Panc1 (cell line): ENCODE measurements around the gene UCP2.

Experiments used
- CTCF ChIP-seq: fragments of 450-650 bp; IDR thresholded peaks from 2 replicates; pipeline ENCODE4 v1.5.1; 2017; ENCODE audit warnings: mild to moderate bottlenecking
- POLR2AphosphoS5 ChIP-seq: IDR thresholded peaks from 2 replicates; pipeline ENCODE4 v1.6.1; 2012; ENCODE audit warnings: mild to moderate bottlenecking, low read depth, low read length, moderate library complexity
- TF ChIP-seq, protein P1 (sequence below), 2 experiments: IDR thresholded peaks; 2 replicates each; pipeline ENCODE4 v1.6.1; 2011 to 2012; ENCODE audit warnings: low read depth in 2 of 2, control low read depth in 1 of 2, low read length in 1 of 2, mild to moderate bottlenecking in 1 of 2, moderate library complexity in 1 of 2; ENCODE audit not compliant: insufficient read depth in 1 of 2

GRCh38 chr11:73949912-73950311 lies 32.7 kb downstream of the UCP2 start:
- no peak for TF ChIP-seq CTCF
- no peak for TF ChIP-seq POLR2AphosphoS5
- TF ChIP-seq, protein P1, sequence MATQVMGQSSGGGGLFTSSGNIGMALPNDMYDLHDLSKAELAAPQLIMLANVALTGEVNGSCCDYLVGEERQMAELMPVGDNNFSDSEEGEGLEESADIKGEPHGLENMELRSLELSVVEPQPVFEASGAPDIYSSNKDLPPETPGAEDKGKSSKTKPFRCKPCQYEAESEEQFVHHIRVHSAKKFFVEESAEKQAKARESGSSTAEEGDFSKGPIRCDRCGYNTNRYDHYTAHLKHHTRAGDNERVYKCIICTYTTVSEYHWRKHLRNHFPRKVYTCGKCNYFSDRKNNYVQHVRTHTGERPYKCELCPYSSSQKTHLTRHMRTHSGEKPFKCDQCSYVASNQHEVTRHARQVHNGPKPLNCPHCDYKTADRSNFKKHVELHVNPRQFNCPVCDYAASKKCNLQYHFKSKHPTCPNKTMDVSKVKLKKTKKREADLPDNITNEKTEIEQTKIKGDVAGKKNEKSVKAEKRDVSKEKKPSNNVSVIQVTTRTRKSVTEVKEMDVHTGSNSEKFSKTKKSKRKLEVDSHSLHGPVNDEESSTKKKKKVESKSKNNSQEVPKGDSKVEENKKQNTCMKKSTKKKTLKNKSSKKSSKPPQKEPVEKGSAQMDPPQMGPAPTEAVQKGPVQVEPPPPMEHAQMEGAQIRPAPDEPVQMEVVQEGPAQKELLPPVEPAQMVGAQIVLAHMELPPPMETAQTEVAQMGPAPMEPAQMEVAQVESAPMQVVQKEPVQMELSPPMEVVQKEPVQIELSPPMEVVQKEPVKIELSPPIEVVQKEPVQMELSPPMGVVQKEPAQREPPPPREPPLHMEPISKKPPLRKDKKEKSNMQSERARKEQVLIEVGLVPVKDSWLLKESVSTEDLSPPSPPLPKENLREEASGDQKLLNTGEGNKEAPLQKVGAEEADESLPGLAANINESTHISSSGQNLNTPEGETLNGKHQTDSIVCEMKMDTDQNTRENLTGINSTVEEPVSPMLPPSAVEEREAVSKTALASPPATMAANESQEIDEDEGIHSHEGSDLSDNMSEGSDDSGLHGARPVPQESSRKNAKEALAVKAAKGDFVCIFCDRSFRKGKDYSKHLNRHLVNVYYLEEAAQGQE (IDR thresholded peaks at IDR 0.05; ENCODE audit: insufficient read depth in 1 of 2, low read depth in 2 of 2, low read length in 1 of 2): no peak
